ENCODE data around the gene MEAF6.
"Not testable (repeated sequence)": the region's sequence is repeated elsewhere in the genome, so short reads cannot be mapped to it uniquely, and the experiment has no call there.

The MEAF6 gene

DNA sequence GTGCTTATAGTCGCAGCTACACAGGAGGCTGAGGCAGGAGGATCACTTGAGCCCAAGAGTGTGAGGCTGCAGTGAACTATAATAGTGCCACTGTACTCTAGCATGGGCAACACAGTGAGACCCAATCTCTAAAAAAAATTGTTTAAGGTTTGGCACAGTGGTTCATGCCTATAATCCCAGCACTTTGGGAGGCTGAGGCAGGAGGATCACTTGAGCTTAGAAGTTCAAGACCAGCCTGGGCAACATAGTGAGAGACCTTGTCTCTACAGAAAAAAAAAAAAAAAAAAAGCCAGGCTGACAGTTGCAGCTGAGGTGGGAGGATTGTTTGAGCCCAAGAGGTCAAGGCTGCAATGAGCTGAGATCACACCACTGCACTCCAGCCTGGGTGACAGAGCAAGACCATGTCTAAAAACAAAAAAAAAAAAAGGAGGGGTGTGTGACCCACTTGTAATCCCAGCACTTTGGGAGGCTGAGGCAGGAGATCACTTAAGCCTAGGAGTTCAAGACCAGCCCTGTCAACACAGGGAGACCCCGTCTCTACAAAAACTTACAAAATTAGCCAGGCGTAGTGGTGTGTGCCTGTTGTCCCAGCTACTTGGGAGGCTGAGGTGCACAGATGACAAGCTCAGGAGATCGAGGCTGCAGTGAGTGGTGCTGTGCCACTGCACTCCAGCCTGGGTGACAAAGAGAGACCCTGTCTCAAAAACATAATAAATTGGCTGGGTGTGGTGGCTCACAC is 18.0 kb upstream of the MEAF6 start:
- DNase-seq (ENCODE audit: low read depth in 2 of 2), result not testable (repeated sequence)

DNA sequence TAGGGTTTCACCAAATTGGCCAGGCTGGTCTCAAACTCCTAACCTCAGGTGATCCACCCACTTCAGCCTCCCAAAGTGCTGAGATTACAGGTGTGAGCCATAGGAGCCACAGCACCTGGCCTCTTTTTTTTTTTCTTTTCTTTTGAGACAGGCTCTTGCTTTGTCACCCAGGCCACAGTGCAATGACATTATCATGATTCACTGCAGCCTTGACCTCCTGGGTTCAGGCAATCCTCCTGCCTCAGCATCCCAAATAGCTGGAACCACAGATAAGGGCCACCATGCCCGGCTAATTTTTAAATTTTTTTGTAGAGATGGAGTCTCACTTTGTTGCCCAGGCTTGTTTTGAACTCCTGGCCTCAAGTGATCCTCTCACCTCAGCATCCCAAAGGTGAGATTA is 15.3 kb upstream of the MEAF6 start:
- DNase-seq (ENCODE audit: low read depth in 2 of 2), result not testable (repeated sequence)

DNA sequence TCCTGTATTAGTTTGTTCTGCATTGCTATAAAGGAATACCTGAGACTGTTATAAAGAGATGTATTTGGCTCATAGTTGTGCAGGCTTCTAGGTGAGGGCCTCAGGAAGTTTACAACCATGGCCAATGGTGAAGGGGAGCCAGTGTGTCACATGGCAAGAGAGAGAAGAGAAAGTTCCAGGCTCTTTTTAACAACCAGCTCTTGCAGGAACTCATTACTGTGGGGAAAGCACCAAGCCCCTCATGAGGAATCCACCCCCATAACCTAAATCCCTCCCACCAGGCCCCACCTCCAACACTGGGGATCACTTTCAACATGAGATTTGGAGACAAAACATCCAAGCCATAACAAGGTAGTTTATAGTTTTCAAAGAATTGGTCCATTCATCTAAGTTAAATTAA is 5.0 kb upstream of the MEAF6 start:
- DNase-seq (ENCODE audit: low read depth in 2 of 2), result no peak

DNA sequence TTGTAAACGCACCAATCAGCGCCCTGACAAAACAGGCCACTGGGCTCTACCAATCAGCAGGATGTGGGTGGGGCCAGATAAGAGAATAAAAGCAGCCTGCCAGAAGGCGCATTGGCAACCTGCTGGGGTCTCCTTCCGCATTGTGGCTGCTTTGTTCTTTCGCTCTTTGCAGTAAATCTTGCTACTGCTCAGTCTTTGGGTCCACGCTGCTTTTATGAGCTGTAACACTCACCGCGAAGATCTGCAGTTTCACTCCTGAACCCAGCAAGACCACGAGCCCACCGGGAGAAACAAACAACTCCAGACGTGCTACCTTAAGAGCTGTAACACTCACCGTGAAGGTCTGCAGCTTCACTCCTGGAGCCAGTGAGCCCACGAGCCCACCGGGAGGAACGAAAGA is 4.4 kb upstream of the MEAF6 start:
- DNase-seq (ENCODE audit: low read depth in 2 of 2), result peak in 1 of 2 donors; percentile 20

DNA sequence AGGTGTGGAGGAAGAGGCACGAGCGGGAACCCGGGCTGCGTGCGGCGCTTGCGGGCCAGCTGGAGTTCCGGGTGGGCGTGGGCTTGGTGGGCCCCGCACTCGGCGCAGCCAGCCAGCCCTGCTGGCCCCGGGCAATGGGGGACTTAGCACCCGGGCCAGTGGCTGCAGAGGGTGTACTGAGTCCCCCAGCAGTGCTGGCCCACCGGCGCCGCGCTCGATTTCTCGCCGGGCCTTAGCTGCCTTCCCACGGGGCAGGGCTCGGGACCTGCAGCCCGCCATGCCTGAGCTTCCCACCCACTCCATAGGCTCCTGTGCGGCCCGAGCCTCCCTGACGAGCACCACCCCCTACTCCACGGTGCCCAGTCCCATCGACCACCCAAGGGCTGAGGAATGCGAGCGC is 3.7 kb upstream of the MEAF6 start:
- not testable (repeated sequence) for DNase-seq (ENCODE audit: low read depth in 2 of 2)

DNA sequence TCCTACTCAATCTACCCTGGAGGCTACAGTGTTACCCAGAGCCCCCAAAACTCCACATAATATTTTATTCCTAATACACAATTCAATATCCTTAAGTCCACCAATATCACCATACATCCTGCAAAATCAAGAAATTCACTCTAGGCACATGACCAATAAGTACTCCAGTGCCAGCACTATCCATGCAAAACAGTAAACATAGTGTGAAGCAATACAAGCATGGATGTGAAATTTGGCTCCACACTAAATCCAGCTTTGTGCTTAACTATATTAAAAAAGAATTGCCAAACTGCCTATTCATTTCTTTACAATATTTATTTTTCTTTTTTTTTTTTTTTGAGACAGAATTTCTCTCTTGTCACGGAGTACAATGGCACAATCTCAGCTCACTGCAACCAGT is 3.0 kb upstream of the MEAF6 start:
- no peak for DNase-seq (ENCODE audit: low read depth in 2 of 2)

DNA sequence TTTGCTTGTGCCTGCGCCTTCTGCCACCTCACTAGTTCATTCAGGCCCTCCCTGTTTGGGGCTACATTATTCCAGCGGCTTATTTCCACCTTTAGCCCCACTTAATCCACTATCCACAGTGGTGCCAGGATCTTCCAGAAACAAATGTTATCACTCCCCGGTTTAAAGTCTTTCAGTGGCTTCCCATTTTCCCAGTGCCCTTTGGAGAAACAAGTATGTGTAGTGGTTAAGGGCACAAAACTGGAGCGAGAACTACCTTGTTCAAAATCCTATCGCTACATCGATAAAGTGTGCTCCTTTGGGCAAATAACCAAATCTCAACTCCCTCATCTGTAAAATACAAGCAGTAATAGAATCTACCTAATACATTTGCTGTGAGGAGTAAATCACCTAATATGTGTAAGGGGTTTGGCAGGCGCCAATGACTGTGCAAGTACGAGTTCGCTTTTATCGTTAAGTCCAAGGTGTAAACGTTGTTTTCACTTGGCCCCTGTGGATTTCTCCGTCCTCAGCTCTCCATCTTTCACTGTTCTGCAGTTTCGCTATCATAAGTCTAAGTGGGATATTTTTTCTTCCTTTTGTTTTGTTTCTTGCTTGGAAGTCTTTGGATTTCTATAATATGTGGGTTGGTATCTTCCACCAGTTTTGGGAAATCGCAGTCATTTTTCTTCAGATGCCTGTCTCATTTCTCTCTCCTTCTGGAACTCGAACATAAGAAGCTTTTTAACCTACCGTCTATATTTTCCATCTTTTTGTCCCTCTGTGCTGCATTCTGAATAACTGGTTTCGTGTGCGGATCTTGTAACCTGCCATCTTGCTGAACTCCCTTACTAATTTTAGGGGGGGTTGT is 844 bp upstream of the MEAF6 start:
- no peak for DNase-seq (ENCODE audit: low read depth in 2 of 2)

DNA sequence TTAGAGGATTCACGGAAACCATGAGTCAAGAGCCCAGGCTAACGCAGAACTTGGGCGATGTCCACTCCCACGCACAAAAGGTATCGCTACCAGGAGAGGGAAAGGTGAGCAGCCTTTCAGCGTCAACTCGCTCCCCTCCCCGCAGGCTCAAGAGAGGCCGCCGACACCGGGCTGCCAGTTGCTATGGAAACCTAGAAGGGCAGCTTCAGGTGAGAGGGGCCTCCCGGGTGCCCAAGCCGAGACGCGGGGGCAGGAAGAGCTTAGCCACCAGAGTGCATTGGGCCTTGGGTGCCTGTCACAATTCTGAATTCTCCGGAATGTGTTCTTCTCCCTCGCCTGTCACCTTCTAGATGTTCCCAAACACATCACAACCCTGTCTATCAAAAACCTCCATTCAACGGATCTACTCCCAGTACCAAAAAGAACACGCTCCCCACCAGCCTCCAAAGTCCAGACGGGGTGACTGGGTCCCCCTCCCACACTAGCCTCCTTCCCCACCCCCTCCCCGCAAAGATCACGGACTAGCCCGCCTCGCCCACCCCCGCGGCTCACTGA is 694 bp downstream of the MEAF6 start:
- DNase-seq (ENCODE audit: low read depth in 2 of 2), result peak; percentile 56 to 57

DNA sequence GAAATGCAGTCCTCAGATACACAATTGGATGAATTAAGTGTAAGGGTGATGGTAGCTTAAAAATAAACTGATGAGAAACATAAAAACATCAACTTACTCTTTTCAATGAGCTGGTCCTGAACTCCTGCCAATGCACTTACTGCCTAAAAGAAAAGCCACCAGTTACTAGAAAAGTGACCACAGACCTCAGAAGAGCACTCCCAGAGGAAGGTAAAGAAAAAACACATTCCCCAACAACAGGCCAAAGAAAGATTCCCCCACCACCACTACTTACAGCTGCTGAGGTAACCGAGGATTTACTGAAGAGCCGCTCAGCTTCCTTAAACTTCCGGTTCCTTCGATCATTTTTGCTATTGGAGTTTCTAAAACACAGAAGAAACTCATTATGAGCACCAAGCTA is 5.4 kb downstream of the MEAF6 start:
- no peak for DNase-seq (ENCODE audit: low read depth in 2 of 2)

DNA sequence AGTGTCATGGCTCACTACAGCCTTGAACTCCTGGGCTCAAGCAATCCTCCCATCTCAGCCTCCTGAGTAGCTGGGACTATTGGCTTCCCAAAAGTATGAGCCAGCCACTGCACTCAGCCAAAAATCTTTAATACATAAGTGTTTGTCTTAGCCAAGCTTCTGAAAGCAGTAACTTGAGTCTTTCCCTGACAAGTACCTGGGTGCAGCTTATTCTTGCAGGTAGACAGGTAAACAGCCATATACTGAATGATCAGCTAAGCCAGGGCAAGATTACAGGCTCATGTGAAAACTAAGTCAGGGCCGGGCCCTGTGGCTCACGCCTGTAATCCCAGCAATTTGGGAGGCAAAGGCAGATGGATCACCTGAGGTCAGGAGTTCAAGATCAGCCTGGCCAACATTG is 7.8 kb downstream of the MEAF6 start:
- no peak for DNase-seq (ENCODE audit: low read depth in 2 of 2)

DNA sequence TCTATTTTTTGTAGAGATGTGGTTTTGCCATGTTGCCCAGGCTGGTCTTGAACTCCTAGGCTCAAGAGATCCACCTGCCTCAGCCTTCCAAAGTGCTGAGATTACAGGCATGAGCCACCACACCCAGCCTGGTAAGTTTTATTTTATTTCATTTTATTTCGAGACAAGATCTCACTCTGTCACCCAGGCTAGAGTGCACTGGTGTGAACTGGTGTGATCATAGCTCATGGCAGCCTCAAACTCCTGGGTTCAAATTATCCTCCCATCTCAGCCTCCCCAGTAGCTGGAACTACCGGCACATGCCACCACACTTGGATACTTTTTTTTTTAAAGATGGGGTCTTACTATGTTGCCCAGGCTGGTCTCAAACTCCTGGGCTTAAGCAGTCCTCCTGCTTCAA is 11.8 kb downstream of the MEAF6 start:
- not testable (repeated sequence) for DNase-seq (ENCODE audit: low read depth in 2 of 2)

DNA sequence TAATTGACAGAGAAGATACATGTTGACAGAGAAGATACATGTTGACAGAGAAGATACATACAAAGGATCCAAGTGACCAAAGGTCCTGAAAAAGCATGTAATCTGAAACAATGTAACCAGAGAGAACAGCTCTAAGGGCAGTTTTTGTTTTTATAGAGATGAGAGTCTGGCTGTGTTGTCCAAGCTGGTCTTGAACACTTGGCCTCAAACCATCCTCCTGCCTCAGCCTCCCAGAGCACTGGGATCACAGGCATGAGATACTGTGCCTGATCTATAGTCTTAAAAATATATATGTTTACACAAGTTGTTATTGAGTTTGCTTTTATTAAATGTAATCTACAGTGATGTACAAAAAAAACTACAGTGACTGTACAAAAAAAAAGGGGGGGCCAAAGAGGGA is 12.5 kb downstream of the MEAF6 start:
- DNase-seq (ENCODE audit: low read depth in 2 of 2), result no peak

DNA sequence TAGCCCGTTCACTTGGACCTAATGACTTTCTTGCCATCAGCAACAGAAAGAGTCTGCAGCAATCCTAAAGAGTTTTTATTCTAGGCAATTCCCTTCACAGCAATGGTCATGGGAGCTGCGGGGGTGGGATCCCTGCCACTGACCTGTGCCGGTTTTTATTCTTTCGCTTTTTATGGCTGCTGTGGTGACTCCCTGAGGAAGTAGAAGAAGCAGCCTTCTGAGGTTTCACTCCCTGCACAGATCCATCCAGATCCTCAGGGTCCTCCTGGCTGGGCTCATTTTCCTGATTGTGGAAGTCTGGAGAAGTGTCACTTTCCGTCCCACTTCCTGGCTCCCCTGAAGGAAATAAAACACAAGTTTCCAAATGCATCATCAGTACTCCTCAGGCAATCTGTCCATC is 12.9 kb downstream of the MEAF6 start:
- no peak for DNase-seq (ENCODE audit: low read depth in 2 of 2)

DNA sequence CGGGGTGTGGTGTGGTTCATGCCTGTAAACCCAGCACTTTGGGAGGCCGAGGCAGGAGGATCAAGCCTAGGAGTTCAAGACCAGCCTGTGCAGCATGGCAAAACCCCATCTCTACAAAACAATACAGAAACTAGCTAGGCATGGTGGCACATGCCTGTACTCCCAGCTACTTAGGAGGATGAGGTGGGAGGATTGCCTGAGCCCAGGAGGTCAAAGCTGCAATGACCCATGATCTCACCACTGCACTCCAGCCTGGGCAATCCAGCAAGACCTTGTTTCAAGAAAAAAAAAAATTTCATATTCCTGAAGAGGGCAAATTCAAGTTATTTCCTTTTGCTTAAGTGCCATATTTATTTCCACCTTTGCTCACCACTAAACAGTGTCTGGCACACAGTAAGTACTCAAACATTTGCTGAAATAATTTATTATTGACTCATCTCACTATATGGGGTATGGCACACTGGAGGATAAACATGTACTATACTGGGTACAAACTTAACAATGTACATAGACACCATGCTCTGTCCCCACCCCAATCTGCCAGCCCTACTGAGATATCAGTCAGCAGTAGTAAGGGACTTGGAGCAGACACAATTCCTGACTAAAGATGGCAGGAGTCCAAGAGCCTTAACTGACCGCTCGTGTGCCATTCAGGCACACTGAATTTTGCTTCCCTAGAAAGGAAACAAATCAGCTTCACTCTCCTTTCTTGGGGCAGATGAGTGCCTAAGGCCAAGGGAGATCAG is 15.5 kb downstream of the MEAF6 start:
- no peak for DNase-seq (ENCODE audit: low read depth in 2 of 2)

DNA sequence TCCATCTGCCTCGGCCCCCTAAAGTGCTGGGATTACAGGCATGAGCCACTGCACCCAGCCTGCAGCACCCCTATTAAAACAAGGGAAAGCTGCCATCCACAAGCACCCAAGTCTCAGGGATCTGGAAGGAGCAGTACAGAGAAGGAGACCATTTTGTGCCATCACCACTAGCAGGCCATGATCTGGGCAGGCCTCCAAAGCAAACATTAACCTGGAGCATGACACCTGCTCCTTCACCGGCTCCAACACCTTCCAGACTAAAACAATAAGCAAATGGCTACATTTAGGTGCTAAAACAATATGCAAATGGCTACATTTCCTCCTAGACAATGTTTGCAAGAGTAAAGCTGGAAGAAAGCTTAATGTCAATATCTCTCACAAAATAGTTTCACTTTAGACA is 16.7 kb downstream of the MEAF6 start:
- no peak for DNase-seq (ENCODE audit: low read depth in 2 of 2)

DNA sequence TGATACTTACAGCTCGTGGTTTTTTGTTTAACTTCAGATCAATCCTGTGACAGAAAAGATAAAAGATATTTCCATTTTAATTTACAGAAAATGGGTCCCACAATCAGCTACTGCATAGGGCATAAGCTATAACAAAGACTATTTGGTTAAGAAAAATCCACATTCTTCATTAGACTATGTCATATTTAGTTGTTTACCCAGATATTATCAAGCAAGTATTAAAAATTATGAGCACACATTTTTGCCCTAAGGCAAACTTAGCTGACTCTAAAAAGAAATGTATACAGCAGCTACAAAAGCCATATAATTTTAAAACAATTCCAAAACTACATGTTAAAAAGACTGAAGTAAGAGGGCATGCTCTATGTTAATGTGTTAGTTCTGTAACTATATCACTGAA is 18.7 kb downstream of the MEAF6 start:
- no peak for DNase-seq (ENCODE audit: low read depth in 2 of 2)

DNA sequence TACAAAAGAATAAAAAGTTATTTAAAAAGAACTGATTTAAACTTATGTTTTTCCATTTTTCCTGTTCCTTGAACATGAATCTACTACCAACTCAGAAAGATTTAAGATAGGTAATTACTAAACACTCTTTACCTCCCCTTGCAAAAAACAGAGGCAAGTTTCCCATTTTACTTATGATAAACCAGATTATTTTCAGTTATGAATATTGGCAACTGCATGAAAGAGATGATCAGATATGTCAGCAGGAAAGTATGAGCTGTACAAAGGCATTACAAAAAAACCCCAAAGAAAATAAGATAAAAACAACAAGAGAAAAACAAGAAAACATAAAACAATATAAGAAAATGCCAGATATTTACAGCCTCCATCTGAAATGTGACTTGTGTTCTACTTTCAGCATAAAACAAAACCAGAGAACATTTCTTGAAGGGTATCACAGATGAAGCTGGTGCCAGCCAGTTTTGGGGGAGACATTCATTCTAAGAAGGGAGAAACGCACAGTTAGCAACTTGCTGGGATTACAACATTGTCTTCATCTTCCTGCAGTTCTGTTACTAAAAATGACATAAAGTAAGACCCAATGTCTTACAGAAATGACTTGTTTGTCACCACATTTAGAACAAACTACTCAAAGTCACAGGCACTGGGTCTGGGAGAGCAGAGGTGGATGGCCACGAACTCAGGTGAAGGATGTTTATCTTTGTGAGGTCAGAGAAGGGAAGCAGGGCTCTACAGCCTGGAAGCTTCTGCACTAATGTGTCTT is 21.0 kb downstream of the MEAF6 start:
- no peak for DNase-seq (ENCODE audit: low read depth in 2 of 2)

DNA sequence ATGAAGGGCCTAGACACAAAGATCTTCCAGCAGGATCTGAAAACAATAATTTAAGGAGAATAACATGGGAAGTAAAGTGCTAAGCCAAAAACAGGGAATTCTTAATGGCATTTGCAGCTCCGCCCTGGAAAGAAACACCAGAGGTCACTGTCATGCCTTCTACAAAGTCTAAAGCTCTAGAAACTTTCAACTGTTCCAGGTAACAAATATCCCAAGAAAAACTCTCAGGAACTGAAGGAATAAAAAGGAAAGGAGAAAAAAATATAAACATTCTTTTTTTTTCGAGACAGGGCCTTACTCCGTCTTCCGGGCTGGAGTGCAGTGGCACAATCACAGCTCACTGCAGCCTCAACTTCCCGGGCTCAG is 27.0 kb downstream of the MEAF6 start:
- no peak for DNase-seq (ENCODE audit: low read depth in 2 of 2)

DNA sequence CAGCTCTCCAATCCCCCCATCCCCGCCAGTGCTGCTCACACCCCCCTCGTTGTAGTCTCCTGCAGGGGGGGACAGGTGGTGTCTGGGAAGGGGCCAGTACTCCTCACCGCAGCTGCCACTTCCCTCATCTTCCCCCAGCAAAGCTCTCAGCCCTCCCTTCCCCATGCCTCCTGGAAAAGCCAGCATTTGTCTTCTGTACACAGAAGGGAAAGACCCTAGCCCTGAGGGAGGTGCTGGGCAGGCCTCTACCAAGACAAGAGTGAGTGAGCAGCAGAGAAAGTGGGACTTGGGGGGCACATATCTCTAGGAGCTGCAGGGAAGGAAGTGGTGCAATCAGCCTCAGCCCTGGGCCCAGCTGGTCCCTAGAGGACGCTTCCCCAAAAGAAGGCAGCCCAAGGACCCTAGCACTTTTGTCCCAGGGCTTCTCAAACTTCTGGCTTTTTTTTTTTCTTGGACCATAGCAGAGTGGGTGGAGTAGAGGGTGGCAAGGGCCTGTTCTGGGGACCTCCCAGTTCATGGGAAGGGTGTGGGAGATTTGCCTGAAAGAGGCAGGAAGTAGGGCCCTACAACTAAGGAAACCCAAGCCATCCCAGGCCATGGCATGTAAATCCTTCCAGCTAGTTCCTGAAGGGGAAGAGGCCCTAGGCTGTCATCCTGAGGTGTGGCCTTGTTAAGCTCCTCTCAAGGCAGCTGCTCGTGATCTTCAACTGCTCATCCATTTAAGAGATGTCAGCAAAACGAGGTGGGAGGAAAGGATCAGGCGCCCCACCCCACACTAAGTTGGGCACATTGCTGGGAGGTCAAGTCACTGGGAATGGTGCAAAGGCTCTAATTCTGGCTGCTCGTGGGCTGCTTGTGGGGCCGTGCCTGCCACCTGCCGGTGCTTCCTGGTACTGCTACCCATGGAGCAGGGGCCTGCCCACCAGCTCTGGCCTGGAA is 27.6 kb downstream of the MEAF6 start:
- DNase-seq (ENCODE audit: low read depth in 2 of 2), result peak in 1 of 2 donors; percentile 61

DNA sequence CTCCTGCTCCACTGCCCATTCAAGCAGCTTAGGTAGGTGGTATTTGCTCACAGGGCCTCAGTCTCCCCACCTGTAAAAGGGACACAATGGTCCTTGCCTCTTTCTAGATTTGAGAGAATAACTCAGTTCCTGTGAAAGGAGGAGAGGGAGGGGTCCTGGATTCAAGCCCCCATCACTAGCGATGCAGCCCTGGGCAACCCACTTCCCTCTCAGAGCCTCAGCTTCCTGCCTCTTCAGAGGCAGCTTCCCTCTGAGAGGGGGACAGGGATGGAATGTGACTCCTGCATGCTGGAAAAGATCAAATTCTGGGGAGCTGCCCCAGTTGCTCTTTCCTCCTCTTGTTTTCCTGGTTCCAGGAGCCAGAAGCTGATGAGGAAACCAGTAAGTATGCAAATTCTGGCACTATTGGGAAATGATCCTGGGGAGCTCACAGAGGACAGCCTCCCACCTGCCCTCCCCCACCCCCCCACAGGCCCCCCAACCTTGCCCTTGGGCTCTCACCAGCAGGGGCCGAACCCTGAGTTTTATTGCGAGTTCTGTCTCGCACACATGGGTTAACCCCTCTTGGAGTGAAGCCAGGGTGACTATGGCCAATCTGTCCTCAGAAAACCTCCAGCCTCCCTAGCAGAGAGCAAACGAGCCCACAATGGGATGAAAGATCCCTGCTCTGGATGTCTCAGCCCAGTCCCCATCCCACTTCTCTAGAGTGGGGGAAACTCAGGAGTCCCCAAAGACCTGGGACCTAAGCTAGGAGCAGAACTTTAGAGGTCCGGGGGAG is 28.5 kb downstream of the MEAF6 start:
- no peak for DNase-seq (ENCODE audit: low read depth in 2 of 2)

Measured in stimulated activated CD4-positive, alpha-beta T cell treated with anti-CD3 and anti-CD28 coated beads, Interleukin-15, amount 100 ng/mL, for 48 hours (primary cell).